COLO668 (cell line): Measurements from ENCODE around the gene ANKFY1.
"Not testable (repeated sequence)": the region's sequence is repeated elsewhere in the genome, so short reads cannot be mapped to it uniquely, and the experiment has no call there.

Experiments used
- DNase-seq: peaks from one replicate; lab custom pipeline; 2025; ENCODE audit not compliant: unreplicated experiment; lab: John Stamatoyannopoulos, UW

ANKFY1 gene

DNA sequence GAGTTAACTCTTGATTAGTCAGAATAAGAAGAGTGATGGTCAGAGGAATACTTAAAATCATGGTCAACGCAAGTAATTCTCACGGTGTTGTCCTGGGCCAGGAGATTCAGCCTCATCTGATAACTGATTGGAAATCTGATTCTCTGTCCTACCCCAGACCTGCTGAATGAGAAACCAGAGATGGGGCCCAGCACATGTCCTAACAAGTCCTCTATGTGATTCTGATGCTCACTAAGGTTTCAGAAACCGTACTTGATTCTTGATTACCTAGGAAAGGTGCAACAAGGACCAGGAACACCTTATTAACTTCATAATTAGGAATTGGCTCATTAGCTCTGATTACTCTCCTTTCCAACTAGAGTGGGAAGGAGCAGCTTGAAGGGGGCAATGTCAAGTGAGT lies 44.5 kb downstream of the ANKFY1 start:
- DNase-seq = no peak

DNA sequence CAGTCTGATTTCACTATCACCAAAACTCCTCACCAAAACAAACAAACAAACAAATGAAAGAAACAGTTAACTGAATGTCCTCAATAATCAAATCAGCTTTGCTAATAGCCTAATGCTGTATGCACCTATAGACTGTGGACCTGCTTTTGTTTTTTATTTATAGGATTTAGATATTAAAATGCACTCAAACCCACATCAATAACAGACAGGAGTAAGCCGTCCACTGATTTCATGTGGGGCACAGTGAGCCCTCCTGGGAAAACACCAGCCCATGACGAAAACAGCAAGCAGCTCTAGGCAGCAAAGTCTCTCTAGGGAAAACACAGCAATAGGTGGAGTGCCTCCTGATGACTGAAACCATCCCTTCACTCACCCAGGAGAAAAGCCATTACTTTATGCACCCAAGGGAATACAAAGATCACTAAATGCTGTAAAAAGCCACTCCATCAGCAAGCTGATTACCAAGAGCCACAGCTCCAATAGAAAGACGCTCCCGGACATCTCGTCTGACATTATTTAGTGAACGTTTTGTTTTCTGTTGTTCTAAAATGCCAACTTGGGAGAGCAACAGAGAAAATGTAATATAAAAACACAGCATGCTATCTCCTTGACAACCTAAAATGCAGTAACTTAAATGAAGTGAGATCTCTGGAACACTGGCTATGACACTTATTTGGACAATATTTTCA lies 47.8 kb downstream of the ANKFY1 start:
- no peak for DNase-seq

DNA sequence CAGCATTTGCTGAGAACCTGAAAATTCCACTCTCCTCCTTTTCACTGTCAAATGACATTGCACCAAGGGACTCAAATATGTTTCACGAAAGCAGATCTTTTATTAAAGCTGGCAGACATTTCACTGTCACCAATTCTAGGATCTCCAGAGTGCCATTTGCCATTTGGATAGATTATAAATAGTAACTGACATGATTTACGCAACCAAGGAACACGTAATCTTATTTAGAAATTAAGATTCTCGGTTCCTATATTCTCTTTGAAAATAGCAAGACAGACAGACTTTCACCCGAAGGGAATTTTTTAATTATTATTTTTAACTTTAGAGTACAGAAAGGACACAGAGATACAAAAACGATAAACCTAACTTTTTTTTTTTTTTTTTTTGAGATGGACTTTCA lies 49.6 kb downstream of the ANKFY1 start:
- no peak for DNase-seq

DNA sequence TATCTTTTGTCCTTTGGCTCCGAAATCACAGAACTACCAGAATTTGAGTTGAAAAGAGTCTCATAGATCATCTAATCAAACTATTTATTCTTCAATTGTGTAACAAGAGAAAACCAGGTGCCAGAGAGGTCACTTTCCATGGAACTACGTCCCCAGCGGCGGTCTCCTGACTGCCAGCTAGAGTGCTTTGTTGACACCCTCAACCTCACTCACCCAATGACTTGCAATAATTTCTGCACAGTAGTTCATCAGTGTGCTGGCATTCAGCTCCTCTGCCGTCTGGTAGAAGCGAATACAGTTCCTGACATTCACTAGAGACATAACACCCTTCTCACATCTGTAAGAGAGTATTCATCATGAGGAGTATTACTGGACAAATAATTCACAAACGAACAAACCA lies 54.2 kb downstream of the ANKFY1 start:
- no peak for DNase-seq

DNA sequence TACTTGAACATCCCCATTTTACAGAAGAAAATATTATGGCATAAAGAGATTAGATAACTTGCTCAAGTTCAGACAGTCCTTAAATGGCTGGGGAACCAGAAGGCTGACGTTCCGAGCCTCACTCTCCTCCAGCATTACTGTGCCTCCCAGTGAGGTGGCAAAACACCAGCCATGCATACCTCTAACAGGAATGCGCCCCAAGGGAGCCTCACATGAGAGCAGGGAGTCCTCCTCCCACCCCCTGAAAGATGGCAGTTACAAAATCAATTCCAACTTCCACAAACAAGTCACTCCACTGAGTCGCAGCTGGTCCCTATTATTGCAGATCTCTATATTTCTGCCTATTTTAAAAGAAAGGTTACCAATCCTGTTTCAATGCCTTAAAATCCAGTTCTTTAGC lies 55.5 kb downstream of the ANKFY1 start:
- DNase-seq = no peak

DNA sequence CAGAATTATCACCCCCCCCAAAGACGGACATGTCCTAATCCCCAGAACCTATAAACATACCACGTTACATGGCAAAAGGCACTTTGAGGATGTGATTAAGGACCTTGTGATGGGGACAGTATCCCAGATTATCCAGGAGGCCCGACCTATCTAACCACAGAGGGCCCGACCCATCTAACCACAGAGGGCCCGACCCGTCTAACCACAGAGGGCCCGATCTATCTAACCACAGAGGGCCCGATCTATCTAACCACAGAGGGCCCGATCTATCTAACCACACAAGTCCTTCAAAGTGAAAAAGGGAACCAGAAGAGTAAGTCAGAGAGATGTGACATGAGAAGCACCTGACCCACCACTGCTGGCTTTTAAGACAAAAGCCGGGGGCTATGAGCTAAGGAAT lies 56.8 kb downstream of the ANKFY1 start:
- no peak for DNase-seq

DNA sequence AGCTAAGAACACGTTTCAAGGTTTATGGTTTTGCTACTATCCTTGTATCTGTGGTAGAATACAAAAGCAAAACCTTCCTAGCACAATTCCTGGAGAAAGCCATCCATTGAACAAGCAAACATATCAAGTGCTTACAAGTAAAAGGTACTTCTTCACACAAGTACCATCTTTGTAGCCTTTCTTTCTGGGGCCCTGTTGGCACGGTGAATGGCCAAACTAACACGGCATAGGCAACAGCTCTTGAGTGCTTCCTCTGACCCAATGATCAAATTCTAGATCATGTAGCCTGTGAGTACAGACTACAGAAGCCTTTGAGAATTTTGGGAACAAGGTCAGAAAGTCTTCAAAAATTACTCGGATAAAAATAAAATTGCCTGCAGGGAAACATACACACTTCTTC lies 57.9 kb downstream of the ANKFY1 start:
- DNase-seq = no peak

DNA sequence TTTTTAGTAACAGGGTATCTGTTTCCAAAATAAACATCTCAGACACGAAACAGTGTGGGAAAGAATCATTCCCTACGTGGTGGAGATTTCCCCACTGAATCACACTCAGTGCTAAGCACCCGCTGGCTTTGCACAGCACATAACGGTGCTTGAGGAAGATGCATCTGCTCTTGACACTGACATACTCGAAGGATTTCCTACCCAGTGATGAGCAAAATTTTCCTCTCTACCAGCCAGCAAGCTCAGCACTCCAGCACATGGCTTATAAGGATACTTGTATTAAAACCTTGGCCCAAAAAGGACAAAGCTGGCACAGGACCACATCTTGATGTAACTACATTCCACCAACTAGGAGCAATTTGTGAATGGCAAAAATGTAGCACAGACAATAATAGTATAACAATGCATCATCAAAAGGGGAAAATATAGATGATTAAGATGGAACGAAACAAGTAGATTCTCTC lies 59.0 kb downstream of the ANKFY1 start:
- DNase-seq = no peak

GRCh38 chr17:4204190-4204589 lies 59.6 kb downstream of the ANKFY1 start:
- no peak for DNase-seq

DNA sequence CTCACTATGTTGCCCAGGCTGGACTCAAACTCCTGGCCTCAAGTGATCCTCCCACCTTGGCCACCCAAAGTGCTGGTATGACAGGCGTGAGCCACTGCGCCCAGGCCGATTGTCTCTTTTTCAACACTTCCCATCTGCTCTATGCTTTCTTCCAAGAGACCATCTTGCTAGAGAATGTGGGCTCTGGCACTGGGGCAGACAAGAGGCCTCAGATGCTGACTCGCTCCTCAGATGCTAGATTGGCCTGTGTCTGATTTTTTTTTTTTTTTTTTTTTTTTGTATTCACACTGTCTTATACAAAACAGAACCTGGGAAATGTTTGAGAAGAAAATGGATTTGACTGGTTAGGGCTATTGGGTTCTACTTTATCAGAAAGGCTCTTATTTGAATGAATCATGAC lies 62.6 kb downstream of the ANKFY1 start:
- DNase-seq = no peak

GRCh38 chr17:4199818-4200402 lies 63.9 kb downstream of the ANKFY1 start:
- DNase-seq = peak; percentile 2

DNA sequence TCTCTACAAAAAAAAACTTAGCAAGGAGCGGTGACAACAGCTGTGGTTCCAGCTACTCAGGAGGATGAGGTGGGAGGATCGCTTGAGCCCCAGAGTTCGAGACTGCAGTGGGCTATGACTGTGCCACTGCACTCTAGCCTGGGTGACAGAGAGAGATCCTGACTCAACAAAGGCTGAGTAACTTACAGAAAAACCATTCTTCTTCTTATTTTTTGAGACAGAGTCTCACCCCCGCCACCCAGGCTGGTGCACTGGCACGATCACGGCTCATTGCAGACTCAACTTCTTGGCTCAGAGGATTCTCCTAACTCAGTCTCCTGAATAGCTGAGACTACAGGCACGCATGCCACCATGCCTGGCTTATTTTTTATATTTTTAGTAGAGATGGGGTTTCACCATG lies 64.8 kb downstream of the ANKFY1 start:
- DNase-seq = no peak

DNA sequence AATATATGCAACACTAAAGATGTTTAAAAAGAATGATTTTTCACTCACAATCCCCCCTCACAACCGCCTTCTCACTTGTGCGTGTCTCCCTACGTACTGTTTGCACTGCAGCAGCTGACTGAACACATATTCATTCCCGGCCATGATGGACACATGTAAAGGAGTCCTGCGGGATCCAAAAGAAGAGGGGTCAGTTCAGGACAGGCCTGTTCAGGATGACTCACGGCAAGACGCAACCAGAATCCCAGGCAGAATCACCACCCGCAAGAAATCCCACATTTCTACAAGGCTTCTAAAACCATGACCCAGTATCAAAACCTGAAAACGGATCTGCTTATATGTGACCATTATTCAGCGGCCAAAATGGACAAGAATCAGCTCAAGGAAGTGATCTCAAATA lies 68.5 kb downstream of the ANKFY1 start:
- no peak for DNase-seq

GRCh38 chr17:4194796-4195195 lies 69.0 kb downstream of the ANKFY1 start:
- no peak for DNase-seq

GRCh38 chr17:4190791-4191190 lies 73.0 kb downstream of the ANKFY1 start:
- not testable (repeated sequence) for DNase-seq

DNA sequence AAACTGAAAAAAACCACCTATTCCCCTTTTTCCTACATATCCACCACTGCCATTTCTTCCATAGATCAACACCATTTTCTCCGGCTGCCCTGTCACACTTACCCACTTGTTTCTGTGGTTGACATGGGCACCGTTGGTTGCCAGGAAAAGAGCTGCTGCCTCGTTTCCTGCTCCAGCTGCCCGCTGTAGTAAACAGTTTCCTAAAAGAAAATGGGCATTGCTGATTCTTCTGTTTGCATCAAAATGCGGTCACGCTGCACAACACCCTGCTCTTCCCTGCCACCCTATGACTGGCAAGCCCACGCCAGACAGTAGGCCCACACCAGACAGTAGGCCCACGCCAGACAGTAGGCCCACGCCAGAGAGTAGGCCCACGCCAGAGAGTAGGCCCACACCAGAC lies 74.5 kb downstream of the ANKFY1 start:
- no peak for DNase-seq

GRCh38 chr17:4188076-4188475 lies 75.7 kb downstream of the ANKFY1 start:
- no peak for DNase-seq

DNA sequence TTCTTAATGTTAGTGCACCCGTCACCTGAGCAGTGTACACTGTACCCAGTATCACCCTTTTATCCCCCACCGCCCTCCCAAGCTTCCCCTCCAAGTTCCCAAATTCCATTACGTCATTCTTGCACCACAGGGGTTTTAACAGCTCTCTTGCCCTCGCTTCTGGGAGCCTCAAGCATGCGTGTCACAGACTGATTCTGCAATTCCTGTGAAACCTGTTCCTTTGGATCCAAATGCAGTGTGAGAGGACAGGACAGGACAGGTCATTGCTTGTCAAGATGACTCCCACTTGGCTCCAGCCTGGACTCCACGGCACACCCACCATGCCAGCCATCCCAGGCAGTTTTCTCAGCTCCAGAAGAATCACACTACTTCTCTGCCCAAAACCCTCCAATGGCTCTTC lies 76.7 kb downstream of the ANKFY1 start:
- DNase-seq = no peak

DNA sequence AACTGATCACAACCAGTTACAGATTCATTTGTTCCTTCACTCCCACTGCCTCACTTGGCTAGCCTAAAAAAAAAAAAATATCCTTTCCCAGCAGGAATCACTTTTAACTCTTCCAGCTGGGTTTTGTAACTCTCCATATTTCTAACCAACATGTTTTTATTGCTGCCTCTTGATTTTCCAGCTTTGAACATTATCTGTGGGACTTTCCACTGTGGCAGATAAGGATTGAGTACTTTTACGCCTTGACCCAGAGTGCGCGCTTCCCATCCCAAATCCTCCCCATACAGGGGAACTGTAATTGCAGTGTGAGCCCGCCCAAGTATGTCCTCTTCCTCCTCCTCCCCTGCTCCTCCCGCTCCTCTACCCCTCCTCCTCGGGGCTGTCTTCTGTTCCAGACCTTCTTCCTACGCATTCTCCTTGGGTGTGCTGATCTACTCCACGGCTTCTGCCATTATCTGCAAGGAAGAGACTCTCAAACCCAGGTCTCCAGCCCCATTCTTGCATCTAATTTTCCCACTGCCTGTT lies 77.4 kb downstream of the ANKFY1 start:
- no peak for DNase-seq

DNA sequence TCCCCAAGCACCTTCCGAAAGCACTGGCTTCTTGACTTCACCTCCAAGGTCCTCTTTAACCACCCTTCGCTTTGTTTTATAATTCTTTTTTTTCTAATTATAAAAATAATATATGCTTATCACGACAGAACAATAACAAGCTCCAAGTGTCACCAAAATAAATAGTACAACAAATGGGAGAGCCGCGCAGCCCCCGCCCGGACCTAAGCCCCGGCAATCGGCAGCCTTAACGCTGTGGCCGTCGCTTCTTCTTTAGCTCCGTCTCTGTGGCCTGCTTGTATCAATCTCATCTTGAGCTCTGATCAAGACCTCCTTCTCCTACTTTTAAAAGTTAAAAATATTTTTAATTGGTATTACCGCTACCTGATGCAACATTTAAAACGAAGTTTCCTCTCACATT lies 78.1 kb downstream of the ANKFY1 start:
- no peak for DNase-seq

- DNase-seq = no peak
Measured at GRCh38 chr17:4184811-4185210, 79.0 kb downstream of the ANKFY1 start.

DNA sequence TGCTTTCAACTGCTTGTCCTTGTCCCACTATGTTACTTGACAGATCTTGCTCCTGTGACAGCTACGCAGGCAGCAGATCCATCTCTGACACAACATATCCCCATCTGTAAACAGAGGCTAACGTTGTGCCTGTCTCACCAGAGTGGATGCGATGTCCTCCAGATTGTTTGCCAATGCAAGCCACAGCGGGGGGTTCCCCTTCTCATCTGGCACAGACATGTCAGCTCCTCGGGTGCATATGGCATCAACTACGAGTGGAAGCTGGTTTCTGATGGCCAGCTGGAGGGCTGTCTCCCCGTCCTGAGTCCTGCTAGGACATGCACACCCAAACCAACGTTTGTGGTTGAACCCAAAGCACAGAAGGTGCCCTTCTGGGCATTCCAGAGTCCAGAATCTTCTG lies 81.7 kb downstream of the ANKFY1 start:
- no peak for DNase-seq

GRCh38 chr17:4180791-4181190 lies 83.0 kb downstream of the ANKFY1 start:
- DNase-seq = no peak
